Breast epithelium (tissue), 3 donors: ENCODE data around the gene NEURL1B.

Experiments
- CTCF ChIP-seq, 3 donors: fragments of 450-650 bp; IDR thresholded peaks; one replicate each; pipeline ENCODE4 v1.5.1; 2016 to 2017; ENCODE audit warnings: antibody characterized with exemption in 3 of 3, mild to moderate bottlenecking in 3 of 3, moderate library complexity in 3 of 3
- POLR2A ChIP-seq: fragments of 450-650 bp; IDR thresholded peaks from one replicate; pipeline ENCODE4 v1.6.1; 2016; ENCODE audit warnings: antibody characterized with exemption, mild to moderate bottlenecking, moderate library complexity

- no peak for TF ChIP-seq POLR2A
- no peak for TF ChIP-seq CTCF (IDR thresholded peaks at IDR 0.05)
These were observed 33.1 kb downstream of the NEURL1B start for GRCh38 chr5:172674155-172674554.
